MM.1S (cell line): Measurements from ENCODE around the gene PORCN.
A peak's percentile ranks its signal among the peaks of the same experiment; 100 is the strongest.

Experiments
- DNase-seq: peaks from one replicate; pipeline ENCODE4 v3.0.0-alpha.2; 2015
- H2AFZ ChIP-seq: fragments of 300-600 bp; sonication (generic); 2 replicates; pipeline ENCODE4 v1.6.0; 2016; ENCODE audit warnings: antibody characterized with exemption, low read length
- H3F3A ChIP-seq: fragments of 300-600 bp; sonication (generic); 2 replicates; pipeline ENCODE4 v1.6.1; 2016; ENCODE audit warnings: mild to moderate bottlenecking, antibody characterized with exemption, low read length, moderate library complexity, mixed read lengths; ENCODE audit not compliant: insufficient read depth
- H3K27ac ChIP-seq: fragments of 300-600 bp; sonication (generic); 2 replicates; pipeline ENCODE4 v1.5.1; 2016; ENCODE audit warnings: mild to moderate bottlenecking, low read length
- H3K27me3 ChIP-seq: fragments of 300-600 bp; sonication (generic); replicated peaks from 2 replicates; pipeline ENCODE4 v1.6.0; 2016; ENCODE audit warnings: low read length; ENCODE audit not compliant: insufficient read depth
- H3K36me3 ChIP-seq: fragments of 300-600 bp; sonication (generic); replicated peaks from 2 replicates; pipeline ENCODE4 v1.6.1; 2016; ENCODE audit warnings: mild to moderate bottlenecking, low read length, mixed read lengths; ENCODE audit not compliant: insufficient read depth
- H3K4me1 ChIP-seq: fragments of 300-600 bp; sonication (generic); 2 replicates; pipeline ENCODE4 v1.6.1; 2016; ENCODE audit warnings: low read length, mixed read lengths
- H3K4me2 ChIP-seq: fragments of 300-600 bp; sonication (generic); 2 replicates; pipeline ENCODE4 v1.6.0; 2016; ENCODE audit warnings: low read depth, low read length
- H3K4me3 ChIP-seq: fragments of 300-600 bp; sonication (generic); 2 replicates; pipeline ENCODE4 v1.5.1; 2016; ENCODE audit warnings: low read length, mixed read lengths
- H3K79me2 ChIP-seq: fragments of 300-600 bp; sonication (generic); 2 replicates; pipeline ENCODE4 v1.6.1; 2016; ENCODE audit warnings: mixed run types, low read length, mixed read lengths
- H3K9ac ChIP-seq: fragments of 300-600 bp; sonication (generic); 2 replicates; pipeline ENCODE4 v1.6.1; 2016; ENCODE audit warnings: low read length, mixed read lengths
- H3K9me2 ChIP-seq: fragments of 300-600 bp; sonication (generic); replicated peaks from 2 replicates; pipeline ENCODE4 v1.6.1; 2016; ENCODE audit warnings: mild to moderate bottlenecking, low read length, mixed read lengths; ENCODE audit not compliant: insufficient read depth
- H3K9me3 ChIP-seq: fragments of 300-600 bp; sonication (generic); replicated peaks from 2 replicates; pipeline ENCODE4 v1.6.1; 2016; ENCODE audit warnings: mild to moderate bottlenecking, low read length, mixed read lengths; ENCODE audit not compliant: insufficient read depth
- H4K20me1 ChIP-seq: fragments of 300-600 bp; sonication (generic); 2 replicates; pipeline ENCODE4 v1.6.1; 2016; ENCODE audit warnings: mild to moderate bottlenecking, low read length, moderate library complexity, mixed read lengths; ENCODE audit not compliant: insufficient read depth
- CTCF ChIP-seq: fragments of 300-600 bp; sonication (generic); IDR thresholded peaks from 2 replicates; pipeline ENCODE4 v1.5.1; 2016; ENCODE audit warnings: antibody characterized with exemption, low read length, mixed read lengths
- EZH2 ChIP-seq: fragments of 300-600 bp; sonication (generic); optimal IDR thresholded peaks from 2 replicates; pipeline ENCODE3; 2017; ENCODE audit warnings: low read depth, mild to moderate bottlenecking, antibody characterized with exemption, low read length, mixed read lengths
- EZH2phosphoT487 ChIP-seq: fragments of 300-600 bp; sonication (generic); IDR thresholded peaks from 2 replicates; pipeline ENCODE4 v1.6.1; 2018; ENCODE audit warnings: antibody characterized with exemption, low read length

Gene PORCN

DNA sequence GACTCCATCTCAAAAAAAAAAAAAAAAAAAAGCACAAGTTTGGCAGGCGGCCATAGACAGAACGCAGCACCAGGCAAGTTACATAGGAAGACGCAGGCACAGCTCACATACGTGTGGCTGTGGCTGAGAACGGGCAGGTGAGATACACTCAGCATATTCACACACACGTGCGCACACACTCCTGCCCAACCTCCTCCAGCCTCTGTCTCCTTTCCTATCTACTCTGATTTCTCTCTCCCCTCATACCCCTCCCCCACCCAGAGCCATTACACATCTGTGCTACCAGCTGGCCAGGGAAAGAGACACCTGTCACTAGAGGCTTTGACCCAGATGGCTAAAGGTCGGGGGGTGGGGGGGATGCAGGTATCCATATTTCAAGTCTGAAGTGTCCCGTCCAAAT is 36.6 kb upstream of the PORCN start:
- DNase-seq: no peak
- H3K4me1 ChIP-seq: no peaks in the 10 kb centered on the region

DNA sequence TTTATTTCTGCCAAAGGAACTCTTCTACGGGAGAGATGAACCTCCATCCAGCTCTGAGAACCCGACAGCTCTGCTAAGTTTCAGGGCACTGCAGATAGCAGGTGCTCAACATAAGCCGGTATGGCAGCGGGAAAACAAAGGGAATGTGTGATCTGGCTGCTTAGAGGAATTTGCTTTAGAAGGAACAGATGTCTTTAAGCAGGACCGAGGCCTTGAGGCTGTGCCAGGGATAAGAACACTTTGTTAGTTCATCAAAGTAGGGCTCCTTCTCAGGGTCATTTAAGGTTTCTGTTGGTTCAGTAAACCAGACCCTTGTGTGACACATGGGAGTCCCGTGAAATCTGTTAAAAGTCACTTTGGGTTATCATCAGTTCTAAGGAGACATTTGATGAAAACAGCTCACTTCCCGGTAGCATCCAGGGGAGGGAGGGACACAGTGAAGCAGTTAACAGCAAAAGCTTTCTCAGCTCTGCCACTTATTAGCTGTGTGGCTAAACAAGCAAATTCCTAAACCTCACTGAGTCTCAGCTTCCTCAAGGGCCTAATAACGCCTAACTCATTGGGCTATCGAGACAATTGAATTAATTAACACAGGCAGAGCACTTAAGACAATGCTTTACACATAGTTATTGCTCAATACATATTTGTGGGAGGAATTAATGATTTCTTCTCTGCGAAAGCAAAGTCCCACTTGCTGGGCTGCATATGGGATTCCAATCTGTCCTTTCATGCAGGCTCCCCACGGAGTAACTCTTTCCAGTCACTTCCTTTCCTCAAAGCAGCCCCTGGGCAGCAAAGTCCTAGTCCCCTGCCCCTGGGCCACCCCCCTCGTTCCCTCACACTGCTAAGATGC is 35.7 kb upstream of the PORCN start:
- no peaks in the 10 kb centered on the region for H3K36me3 ChIP-seq
- no peaks in the 10 kb centered on the region for H3K27me3 ChIP-seq
- H4K20me1 ChIP-seq: no peaks in the 10 kb centered on the region
- no peaks in the 10 kb centered on the region for H3K9me2 ChIP-seq
- H3K4me3 ChIP-seq: no peak overlapping the region
- H3K4me2 ChIP-seq: no peak overlapping the region
- H3K79me2 ChIP-seq: peaks cover 42% of the 10 kb centered on the region
- no peaks in the 10 kb centered on the region for H3F3A ChIP-seq
- H3K9me3 ChIP-seq: no peaks in the 10 kb centered on the region
- no peaks in the 10 kb centered on the region for H3K4me1 ChIP-seq
- H3K9ac ChIP-seq: no peak overlapping the region
- H3K27ac ChIP-seq: no peak overlapping the region
- TF ChIP-seq EZH2phosphoT487 (no peak), CTCF (no peak), EZH2 (no peak)
- no peak for DNase-seq
- H2AFZ ChIP-seq: no peak overlapping the region

More for the DNA sequence above, 36.6 kb upstream of the PORCN start:
- no peak overlapping the region for H3K4me3 ChIP-seq
- no peak overlapping the region for H2AFZ ChIP-seq
- no peak overlapping the region for H3K4me2 ChIP-seq
- H3K27ac ChIP-seq: no peak overlapping the region
- no peaks in the 10 kb centered on the region for H3K36me3 ChIP-seq
- no peaks in the 10 kb centered on the region for H3K9me3 ChIP-seq
- peaks cover 42% of the 10 kb centered on the region for H3K79me2 ChIP-seq
- TF ChIP-seq EZH2phosphoT487: no peak
- H3K27me3 ChIP-seq: no peaks in the 10 kb centered on the region
- no peaks in the 10 kb centered on the region for H3K9me2 ChIP-seq
- H3F3A ChIP-seq: no peaks in the 10 kb centered on the region
- no peak overlapping the region for H3K9ac ChIP-seq
- no peaks in the 10 kb centered on the region for H4K20me1 ChIP-seq

- Histone ChIP-seq H3K27me3 (no peaks in the 10 kb centered on the region), H3F3A (no peaks in the 10 kb centered on the region), H3K36me3 (no peaks in the 10 kb centered on the region), H3K27ac (no peak overlapping the region), H3K79me2 (peaks cover 40% of the 10 kb centered on the region), H3K9me2 (no peaks in the 10 kb centered on the region), H3K4me1 (no peaks in the 10 kb centered on the region), H4K20me1 (no peaks in the 10 kb centered on the region), H3K4me2 (no peak overlapping the region), H2AFZ (no peak overlapping the region), H3K4me3 (no peak overlapping the region), H3K9ac (no peak overlapping the region), H3K9me3 (no peaks in the 10 kb centered on the region)
- DNase-seq: no peak
- TF ChIP-seq EZH2phosphoT487: no peak
Observed at GRCh38 chrX:48473704-48473990, 35.1 kb upstream of the PORCN start.

DNA sequence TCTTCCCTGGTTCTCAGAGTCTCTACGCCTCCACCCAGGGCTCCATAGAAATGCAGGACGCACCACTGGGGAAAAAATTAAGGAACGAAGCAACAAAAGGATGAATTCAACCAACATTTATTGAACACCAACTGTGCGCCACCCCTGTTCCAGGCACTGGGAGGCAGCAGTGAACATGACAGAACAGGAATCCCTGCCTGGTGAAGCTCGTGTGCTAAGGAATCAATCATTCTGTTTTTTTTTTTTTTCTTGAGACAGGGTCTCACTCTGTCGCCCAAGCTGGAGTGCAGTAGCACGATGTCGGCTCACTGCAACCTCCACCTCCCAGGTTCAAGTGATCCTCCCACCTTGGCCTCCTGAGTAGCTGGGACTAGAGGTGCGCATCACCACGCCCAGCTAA is 34.7 kb upstream of the PORCN start:
- no peaks in the 10 kb centered on the region for H3K36me3 ChIP-seq
- H3K4me3 ChIP-seq: no peak overlapping the region
- H3K9ac ChIP-seq: no peak overlapping the region
- no peak for TF ChIP-seq EZH2phosphoT487
- TF ChIP-seq CTCF: peak; percentile 33
- no peak for TF ChIP-seq EZH2
- H3K79me2 ChIP-seq: peaks cover 38% of the 10 kb centered on the region
- H2AFZ ChIP-seq: no peak overlapping the region
- H3K4me2 ChIP-seq: no peak overlapping the region
- no peaks in the 10 kb centered on the region for H3K9me3 ChIP-seq
- no peaks in the 10 kb centered on the region for H3K4me1 ChIP-seq
- no peaks in the 10 kb centered on the region for H3K27me3 ChIP-seq
- H3K9me2 ChIP-seq: no peaks in the 10 kb centered on the region
- H3F3A ChIP-seq: no peaks in the 10 kb centered on the region
- H4K20me1 ChIP-seq: no peaks in the 10 kb centered on the region
- H3K27ac ChIP-seq: no peak overlapping the region
- no peak for DNase-seq
